Measurements from ENCODE around the gene TKFC.

TKFC gene

GRCh38 chr11:61345954-61346843 lies 13.2 kb downstream of the TKFC start:
- DNase-seq (ENCODE audit: low read depth in 2 of 2): no peak

GRCh38 chr11:61347916-61348461 lies 15.0 kb downstream of the TKFC start:
- no peak for DNase-seq (ENCODE audit: low read depth in 2 of 2)

- DNase-seq (ENCODE audit: low read depth in 2 of 2): no peak
Observed at GRCh38 chr11:61349189-61349751, 16.2 kb downstream of the TKFC start.

- DNase-seq (ENCODE audit: low read depth in 2 of 2): no peak
Observed at GRCh38 chr11:61349916-61350315, 16.9 kb downstream of the TKFC start.

GRCh38 chr11:61350336-61350735 lies 17.3 kb downstream of the TKFC start:
- no peak for DNase-seq (ENCODE audit: low read depth in 2 of 2)

GRCh38 chr11:61350803-61351202 lies 17.8 kb downstream of the TKFC start:
- DNase-seq (ENCODE audit: low read depth in 2 of 2): no peak

GRCh38 chr11:61352038-61352437 lies 19.0 kb downstream of the TKFC start:
- DNase-seq (ENCODE audit: low read depth in 2 of 2): no peak

- DNase-seq (ENCODE audit: low read depth in 2 of 2): no peak
Observed at GRCh38 chr11:61353131-61354067, 20.4 kb downstream of the TKFC start.

- no peak for DNase-seq (ENCODE audit: low read depth in 2 of 2)
Observed at GRCh38 chr11:61354208-61354607, 21.2 kb downstream of the TKFC start.

- DNase-seq (ENCODE audit: low read depth in 2 of 2): no peak
Observed at GRCh38 chr11:61356706-61357105, 23.7 kb downstream of the TKFC start.

- no peak for DNase-seq (ENCODE audit: low read depth in 2 of 2)
Observed at GRCh38 chr11:61357233-61357893, 24.3 kb downstream of the TKFC start.

- DNase-seq (ENCODE audit: low read depth in 2 of 2): no peak
Observed at GRCh38 chr11:61357894-61358239, 24.8 kb downstream of the TKFC start.

- DNase-seq (ENCODE audit: low read depth in 2 of 2): no peak
Observed at GRCh38 chr11:61358566-61358965, 25.5 kb downstream of the TKFC start.

- DNase-seq (ENCODE audit: low read depth in 2 of 2): no peak
Observed at GRCh38 chr11:61359516-61359915, 26.5 kb downstream of the TKFC start.

- no peak for DNase-seq (ENCODE audit: low read depth in 2 of 2)
Observed at GRCh38 chr11:61361237-61361740, 28.3 kb downstream of the TKFC start.

- peak; percentile 69 to 72 for DNase-seq (ENCODE audit: low read depth in 2 of 2)
Observed at GRCh38 chr11:61361741-61362541, 28.9 kb downstream of the TKFC start, which contains the start of the genes CYB561A3 and TMEM138. Gene CYB561A3 (minus strand): TSS chr11:61361882. CDS start chr11:61356713, 5,169 bp downstream. Gene TMEM138 (plus strand): TSS chr11:61362374. CDS start chr11:61364391, 2,017 bp downstream.

GRCh38 chr11:61362542-61362875 lies 29.5 kb downstream of the TKFC start:
- DNase-seq (ENCODE audit: low read depth in 2 of 2): no peak

- DNase-seq (ENCODE audit: low read depth in 2 of 2): no peak
Observed at GRCh38 chr11:61364012-61364675, 31.1 kb downstream of the TKFC start.

- no peak for DNase-seq (ENCODE audit: low read depth in 2 of 2)
Observed at GRCh38 chr11:61367406-61367805, 34.4 kb downstream of the TKFC start.

- no peak for DNase-seq (ENCODE audit: low read depth in 2 of 2)
Observed at GRCh38 chr11:61368646-61369045, 35.6 kb downstream of the TKFC start.
